SH-SY5Y (cell line): ENCODE measurements around the gene IGF1R.

ENCODE experiments used
- GATA2 ChIP-seq: IDR thresholded peaks from 2 replicates; pipeline ENCODE4 v1.6.1; 2011; ENCODE audit warnings: mild to moderate bottlenecking, low read depth, low read length
- GATA3 ChIP-seq: IDR thresholded peaks from 2 replicates; pipeline ENCODE4 v1.6.1; 2011; ENCODE audit warnings: low read depth, mild to moderate bottlenecking, low read length, moderate library complexity

DNA sequence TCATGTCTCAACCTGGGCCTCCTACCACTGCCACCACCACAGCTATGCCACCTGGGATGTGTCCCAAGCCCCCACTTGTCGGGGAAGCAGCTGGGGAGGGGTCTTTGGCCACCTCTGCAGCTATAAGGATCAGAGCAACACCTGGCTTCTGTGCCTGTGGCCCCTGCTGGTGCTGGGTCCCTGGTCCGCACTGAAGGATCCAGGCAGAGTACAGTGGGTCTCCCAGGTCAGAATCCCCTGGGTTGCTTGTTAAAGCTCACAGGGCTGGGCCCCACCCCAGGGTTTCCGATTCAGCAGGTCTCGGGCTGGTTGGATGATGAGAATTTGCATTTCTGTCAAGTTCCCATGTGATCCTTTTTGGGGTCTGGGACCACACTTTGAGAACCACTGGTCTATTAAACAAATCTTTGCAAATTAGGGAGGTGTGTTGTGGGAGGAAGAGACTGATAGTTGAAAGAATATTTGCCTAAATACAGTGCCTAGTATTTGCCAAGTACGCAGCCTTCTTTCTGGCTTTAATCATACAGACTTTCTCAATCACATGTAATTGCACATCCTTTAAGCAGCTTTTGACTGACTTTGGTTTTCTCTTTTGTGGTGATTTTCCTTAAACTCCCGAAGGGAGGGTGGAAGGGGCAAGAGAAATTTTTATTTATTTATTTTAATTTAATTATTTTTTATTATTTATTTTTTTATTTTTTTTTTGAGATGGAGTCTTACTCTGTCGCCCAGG, 127.3 kb downstream of the IGF1R start:
- no peak for TF ChIP-seq GATA2
- no peak for TF ChIP-seq GATA3
